Measurements from ENCODE around the gene DDX1.

Gene DDX1

GRCh38 chr2:15619510-15619909 lies 27.8 kb downstream of the DDX1 start:
- H3K9ac ChIP-seq (ENCODE audit: low read depth, low read length, poor library complexity, severe bottlenecking): no peak overlapping the region
- H2AFZ ChIP-seq (ENCODE audit: low read length): no peak overlapping the region
- H3K9me3 ChIP-seq (ENCODE audit: insufficient read depth, low read depth, low read length): no peaks in the 10 kb centered on the region
- H3K4me1 ChIP-seq (ENCODE audit: insufficient read depth, low read length, poor library complexity, severe bottlenecking): no peaks in the 10 kb centered on the region
- no peaks in the 10 kb centered on the region for H3K27me3 ChIP-seq (ENCODE audit: insufficient read depth, low read length, poor library complexity, severe bottlenecking)
- H3K4me3 ChIP-seq (ENCODE audit: low read length, poor library complexity, severe bottlenecking): no peak overlapping the region
- TF ChIP-seq EZH2phosphoT487 (IDR thresholded peaks at IDR 0.05; ENCODE audit: borderline replicate concordance) (no peak), CTCF (conservative IDR thresholded peaks at IDR 0.05; ENCODE audit: low read length) (no peak)
- H3K9me2 ChIP-seq (replicated peaks; ENCODE audit: low read depth, low read length): no peaks in the 10 kb centered on the region
- H3K79me2 ChIP-seq (ENCODE audit: insufficient read depth, low read length): no peaks in the 10 kb centered on the region
- peaks cover 58% of the 10 kb centered on the region for H3K36me3 ChIP-seq (ENCODE audit: insufficient read depth, low read length)
- H3K4me2 ChIP-seq (ENCODE audit: low read depth, low read length, poor library complexity, severe bottlenecking): no peak overlapping the region
- peaks cover 3% of the 10 kb centered on the region; the same call in 1 of the 2 replicates for H3F3A ChIP-seq (ENCODE audit: low read depth)
- H4K20me1 ChIP-seq (ENCODE audit: insufficient read depth, low read length, poor library complexity, severe bottlenecking): no peaks in the 10 kb centered on the region

- Histone ChIP-seq H4K20me1 (ENCODE audit: insufficient read depth, low read length, poor library complexity, severe bottlenecking) (no peaks in the 10 kb centered on the region), H3K9me3 (ENCODE audit: insufficient read depth, low read depth, low read length) (no peaks in the 10 kb centered on the region), H3K27me3 (ENCODE audit: insufficient read depth, low read length, poor library complexity, severe bottlenecking) (no peaks in the 10 kb centered on the region), H3K4me2 (ENCODE audit: low read depth, low read length, poor library complexity, severe bottlenecking) (no peak overlapping the region), H3K9me2 (replicated peaks; ENCODE audit: low read depth, low read length) (no peaks in the 10 kb centered on the region), H3K9ac (ENCODE audit: low read depth, low read length, poor library complexity, severe bottlenecking) (no peak overlapping the region), H3K4me1 (ENCODE audit: insufficient read depth, low read length, poor library complexity, severe bottlenecking) (no peaks in the 10 kb centered on the region), H2AFZ (ENCODE audit: low read length) (no peak overlapping the region), H3K79me2 (ENCODE audit: insufficient read depth, low read length) (no peaks in the 10 kb centered on the region), H3F3A (ENCODE audit: low read depth) (peaks cover 2% of the 10 kb centered on the region; the same call in 1 of the 2 replicates), H3K36me3 (ENCODE audit: insufficient read depth, low read length) (peaks cover 62% of the 10 kb centered on the region), H3K4me3 (ENCODE audit: low read length, poor library complexity, severe bottlenecking) (no peak overlapping the region)
- TF ChIP-seq EZH2phosphoT487 (IDR thresholded peaks at IDR 0.05; ENCODE audit: borderline replicate concordance) (no peak), CTCF (conservative IDR thresholded peaks at IDR 0.05; ENCODE audit: low read length) (no peak)
These were observed 28.3 kb downstream of the DDX1 start for GRCh38 chr2:15619938-15620337.

- no peak overlapping the region for H2AFZ ChIP-seq (ENCODE audit: low read length)
- H3K4me1 ChIP-seq (ENCODE audit: insufficient read depth, low read length, poor library complexity, severe bottlenecking): no peaks in the 10 kb centered on the region
- no peaks in the 10 kb centered on the region for H3K9me2 ChIP-seq (replicated peaks; ENCODE audit: low read depth, low read length)
- no peaks in the 10 kb centered on the region for H4K20me1 ChIP-seq (ENCODE audit: insufficient read depth, low read length, poor library complexity, severe bottlenecking)
- no peak for TF ChIP-seq CTCF (conservative IDR thresholded peaks at IDR 0.05; ENCODE audit: low read length)
- no peak for TF ChIP-seq EZH2phosphoT487 (IDR thresholded peaks at IDR 0.05; ENCODE audit: borderline replicate concordance)
- H3K79me2 ChIP-seq (ENCODE audit: insufficient read depth, low read length): no peaks in the 10 kb centered on the region
- H3K4me3 ChIP-seq (ENCODE audit: low read length, poor library complexity, severe bottlenecking): no peak overlapping the region
- no peaks in the 10 kb centered on the region for H3F3A ChIP-seq (ENCODE audit: low read depth)
- H3K9me3 ChIP-seq (ENCODE audit: insufficient read depth, low read depth, low read length): no peaks in the 10 kb centered on the region
- H3K36me3 ChIP-seq (ENCODE audit: insufficient read depth, low read length): peaks cover 66% of the 10 kb centered on the region
- H3K4me2 ChIP-seq (ENCODE audit: low read depth, low read length, poor library complexity, severe bottlenecking): no peak overlapping the region
- no peak overlapping the region for H3K9ac ChIP-seq (ENCODE audit: low read depth, low read length, poor library complexity, severe bottlenecking)
- H3K27me3 ChIP-seq (ENCODE audit: insufficient read depth, low read length, poor library complexity, severe bottlenecking): no peaks in the 10 kb centered on the region
These were observed 28.7 kb downstream of the DDX1 start for GRCh38 chr2:15620340-15620739.

Measured in Loucy (cell line).